RWPE2 (cell line): ENCODE results near the gene HIPK2.
A peak's percentile ranks its signal among the peaks of the same experiment; 100 is the strongest.

ENCODE experiments used
- ATAC-seq: fragments of 200-7000 bp; cut with Tn5 transposase; 3 replicates; pipeline ENCODE4 v1.9.1; 2021; ENCODE audit warnings: low read depth
- DNase-seq: peaks from one replicate; pipeline ENCODE4 v3.0.0-alpha.2; 2020; ENCODE audit warnings: low spot score
- H3K27ac ChIP-seq: fragments of 450-650 bp; 2 replicates; pipeline ENCODE4 v1.5.1; 2017; ENCODE audit warnings: mild to moderate bottlenecking; ENCODE audit not compliant: poor library complexity, severe bottlenecking
- H3K27me3 ChIP-seq: fragments of 250-450 bp; sonication (Bioruptor Pico); 2 replicates; pipeline ENCODE4 v1.5.1; 2021; ENCODE audit warnings: mild to moderate bottlenecking, moderate library complexity; ENCODE audit not compliant: insufficient read depth, poor library complexity, severe bottlenecking
- H3K36me3 ChIP-seq: fragments of 250-450 bp; sonication (Bioruptor Pico); 2 replicates; pipeline ENCODE4 v1.5.1; 2020; ENCODE audit warnings: low read depth, mild to moderate bottlenecking, moderate library complexity
- H3K4me1 ChIP-seq: fragments of 250-450 bp; sonication (Bioruptor Pico); 2 replicates; pipeline ENCODE4 v1.5.1; 2021; ENCODE audit warnings: mild to moderate bottlenecking, moderate library complexity; ENCODE audit not compliant: insufficient read depth, poor library complexity, severe bottlenecking
- H3K4me3 ChIP-seq: fragments of 250-450 bp; sonication (Bioruptor Pico); 2 replicates; pipeline ENCODE4 v1.5.1; 2021; ENCODE audit warnings: mild to moderate bottlenecking, moderate library complexity; ENCODE audit not compliant: severe bottlenecking
- H3K9me3 ChIP-seq: fragments of 250-450 bp; sonication (Bioruptor Pico); 2 replicates; pipeline ENCODE4 v1.5.1; 2021; ENCODE audit warnings: mild to moderate bottlenecking, moderate library complexity; ENCODE audit not compliant: severe bottlenecking
- TF ChIP-seq, protein P1 (sequence below): fragments of 450-650 bp; IDR thresholded peaks from one replicate; pipeline ENCODE4 v1.5.1; 2017; ENCODE audit warnings: mild to moderate bottlenecking, moderate library complexity; ENCODE audit not compliant: poor library complexity, severe bottlenecking

The HIPK2 gene

GRCh38 chr7:139762886-139763285, 14.9 kb downstream of the HIPK2 start:
- no peak overlapping the region for H3K27ac ChIP-seq
- no peaks in the 10 kb centered on the region for H3K9me3 ChIP-seq
- TF ChIP-seq, protein P1, sequence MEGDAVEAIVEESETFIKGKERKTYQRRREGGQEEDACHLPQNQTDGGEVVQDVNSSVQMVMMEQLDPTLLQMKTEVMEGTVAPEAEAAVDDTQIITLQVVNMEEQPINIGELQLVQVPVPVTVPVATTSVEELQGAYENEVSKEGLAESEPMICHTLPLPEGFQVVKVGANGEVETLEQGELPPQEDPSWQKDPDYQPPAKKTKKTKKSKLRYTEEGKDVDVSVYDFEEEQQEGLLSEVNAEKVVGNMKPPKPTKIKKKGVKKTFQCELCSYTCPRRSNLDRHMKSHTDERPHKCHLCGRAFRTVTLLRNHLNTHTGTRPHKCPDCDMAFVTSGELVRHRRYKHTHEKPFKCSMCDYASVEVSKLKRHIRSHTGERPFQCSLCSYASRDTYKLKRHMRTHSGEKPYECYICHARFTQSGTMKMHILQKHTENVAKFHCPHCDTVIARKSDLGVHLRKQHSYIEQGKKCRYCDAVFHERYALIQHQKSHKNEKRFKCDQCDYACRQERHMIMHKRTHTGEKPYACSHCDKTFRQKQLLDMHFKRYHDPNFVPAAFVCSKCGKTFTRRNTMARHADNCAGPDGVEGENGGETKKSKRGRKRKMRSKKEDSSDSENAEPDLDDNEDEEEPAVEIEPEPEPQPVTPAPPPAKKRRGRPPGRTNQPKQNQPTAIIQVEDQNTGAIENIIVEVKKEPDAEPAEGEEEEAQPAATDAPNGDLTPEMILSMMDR = no peak
- no peak overlapping the region for H3K4me3 ChIP-seq
- ATAC-seq (0 out of 3 replicates have a peak, but pooled peaks have one; percentile 17), DNase-seq (no peak)
- H3K36me3 ChIP-seq = 0 out of 2 replicates have a peak, but pooled peaks cover 6% of the 10 kb centered on the region
- no peaks in the 10 kb centered on the region for H3K27me3 ChIP-seq
- H3K4me1 ChIP-seq = peaks cover 12% of the 10 kb centered on the region

GRCh38 chr7:139758388-139758787, 19.4 kb downstream of the HIPK2 start:
- Histone ChIP-seq H3K4me3 (no peak overlapping the region), H3K27me3 (no peaks in the 10 kb centered on the region), H3K9me3 (no peaks in the 10 kb centered on the region), H3K27ac (no peak overlapping the region), H3K36me3 (peaks cover 11% of the 10 kb centered on the region), H3K4me1 (peaks cover 7% of the 10 kb centered on the region)
- TF ChIP-seq, protein P1 = no peak
- no peak for DNase-seq
- no peak for ATAC-seq

DNA sequence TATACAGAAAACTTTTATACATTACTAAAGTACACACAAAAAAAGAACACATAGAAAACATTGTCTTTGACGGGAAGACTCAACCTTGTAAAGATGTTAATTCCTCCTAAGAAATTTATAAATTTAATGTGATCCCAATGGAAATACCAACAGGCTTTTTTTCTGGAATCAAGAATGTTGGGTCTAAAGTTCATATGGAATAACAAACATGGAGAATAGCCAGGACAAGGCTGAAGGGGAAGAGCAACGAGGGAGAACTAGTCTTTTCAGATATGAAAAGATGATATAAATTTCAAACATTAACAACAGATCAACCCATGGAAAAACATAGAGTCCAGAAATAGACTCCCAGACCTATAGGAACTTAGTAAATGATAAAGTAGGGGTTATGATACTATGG, 19.8 kb downstream of the HIPK2 start:
- peaks cover 6% of the 10 kb centered on the region for H3K4me1 ChIP-seq

DNA sequence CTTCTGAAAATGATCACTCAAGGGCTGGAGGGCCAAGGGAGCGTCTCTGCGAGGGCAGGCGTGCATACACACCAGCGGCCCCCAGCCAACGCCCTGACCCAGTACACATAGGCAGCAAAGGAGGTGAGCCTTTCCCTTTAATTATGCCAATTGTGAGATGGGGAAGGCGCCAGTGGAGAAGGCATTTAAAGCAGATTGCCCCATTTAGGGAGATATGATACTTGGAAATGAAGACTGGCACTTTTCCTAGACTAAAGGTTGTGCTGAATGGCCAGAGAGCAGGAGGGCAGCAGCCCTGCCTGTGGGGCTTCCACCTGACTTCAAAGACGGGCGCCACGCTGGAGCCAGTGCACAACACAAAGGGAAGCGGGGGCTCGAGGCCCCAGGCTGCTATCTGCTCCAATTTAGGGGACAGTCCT, 24.1 kb downstream of the HIPK2 start:
- ATAC-seq = no peak
- no peaks in the 10 kb centered on the region for H3K9me3 ChIP-seq
- no peaks in the 10 kb centered on the region for H3K4me1 ChIP-seq
- DNase-seq = no peak
- peaks cover 6% of the 10 kb centered on the region for H3K36me3 ChIP-seq
- no peak overlapping the region for H3K27ac ChIP-seq
- TF ChIP-seq, protein P1 = no peak
- H3K4me3 ChIP-seq = no peak overlapping the region
- no peaks in the 10 kb centered on the region for H3K27me3 ChIP-seq

More for the DNA sequence above, 19.8 kb downstream of the HIPK2 start:
- TF ChIP-seq, protein P1 = no peak
- Histone ChIP-seq H3K4me3 (no peak overlapping the region), H3K9me3 (no peaks in the 10 kb centered on the region), H3K36me3 (peaks cover 11% of the 10 kb centered on the region), H3K27ac (no peak overlapping the region), H3K27me3 (no peaks in the 10 kb centered on the region)
- ATAC-seq (no peak), DNase-seq (no peak)

DNA sequence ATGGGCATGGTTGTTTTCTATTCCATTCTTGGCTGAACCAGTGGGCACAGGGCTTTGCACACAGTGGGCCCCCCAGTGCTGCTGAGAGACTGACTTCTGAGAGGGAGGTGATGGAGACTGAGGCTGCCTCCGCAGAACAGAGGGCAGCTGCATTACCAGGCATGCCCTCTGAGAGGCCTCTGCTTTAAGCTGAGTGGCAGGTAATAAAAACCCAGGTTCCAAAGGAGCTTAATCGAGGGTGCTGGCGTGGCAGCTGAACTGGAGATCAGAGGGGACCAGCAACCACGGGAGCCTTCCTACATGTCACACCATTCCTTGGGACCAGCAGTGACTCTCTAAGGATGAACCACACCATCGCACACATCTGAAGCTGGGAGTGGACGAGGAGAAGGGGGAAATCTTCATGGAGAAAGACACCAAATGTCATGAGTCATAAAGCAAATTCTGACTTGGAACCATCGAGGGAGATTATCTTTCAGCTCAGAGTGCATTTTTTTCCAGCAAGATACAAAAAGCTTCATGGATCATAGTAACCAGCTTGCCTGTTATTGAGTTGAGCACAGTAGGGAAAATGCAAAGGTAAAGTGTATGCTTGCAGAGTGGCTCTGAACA, 24.6 kb downstream of the HIPK2 start:
- H3K27ac ChIP-seq = no peak overlapping the region

More for the DNA sequence above, 24.6 kb downstream of the HIPK2 start:
- Histone ChIP-seq H3K4me1 (no peaks in the 10 kb centered on the region), H3K9me3 (no peaks in the 10 kb centered on the region), H3K36me3 (peaks cover 6% of the 10 kb centered on the region), H3K4me3 (no peak overlapping the region), H3K27me3 (no peaks in the 10 kb centered on the region)
- ATAC-seq (no peak), DNase-seq (no peak)
- TF ChIP-seq, protein P1 = no peak
